ENCODE measurements around the gene CWC22.

DNA sequence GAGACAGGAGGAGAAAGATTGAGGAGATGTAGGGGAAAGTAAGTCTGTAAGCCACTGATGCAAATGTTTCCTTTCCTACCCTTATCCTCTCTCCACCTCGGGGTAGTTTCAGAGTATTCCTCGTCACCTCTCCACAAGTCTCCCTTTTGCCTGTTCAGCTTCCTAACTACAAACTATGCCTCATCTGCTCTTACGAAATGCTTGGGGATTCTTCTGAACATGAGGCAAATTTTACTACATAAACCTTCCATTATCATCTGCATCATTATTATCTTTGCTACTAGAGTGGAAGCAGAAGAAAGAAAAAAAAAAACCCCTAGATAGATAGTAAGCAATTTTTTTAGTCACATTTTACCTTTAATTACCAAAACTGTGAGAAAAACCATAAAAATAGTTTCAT lies 43.1 kb upstream of the CWC22 start:
- TF ChIP-seq, protein P1, sequence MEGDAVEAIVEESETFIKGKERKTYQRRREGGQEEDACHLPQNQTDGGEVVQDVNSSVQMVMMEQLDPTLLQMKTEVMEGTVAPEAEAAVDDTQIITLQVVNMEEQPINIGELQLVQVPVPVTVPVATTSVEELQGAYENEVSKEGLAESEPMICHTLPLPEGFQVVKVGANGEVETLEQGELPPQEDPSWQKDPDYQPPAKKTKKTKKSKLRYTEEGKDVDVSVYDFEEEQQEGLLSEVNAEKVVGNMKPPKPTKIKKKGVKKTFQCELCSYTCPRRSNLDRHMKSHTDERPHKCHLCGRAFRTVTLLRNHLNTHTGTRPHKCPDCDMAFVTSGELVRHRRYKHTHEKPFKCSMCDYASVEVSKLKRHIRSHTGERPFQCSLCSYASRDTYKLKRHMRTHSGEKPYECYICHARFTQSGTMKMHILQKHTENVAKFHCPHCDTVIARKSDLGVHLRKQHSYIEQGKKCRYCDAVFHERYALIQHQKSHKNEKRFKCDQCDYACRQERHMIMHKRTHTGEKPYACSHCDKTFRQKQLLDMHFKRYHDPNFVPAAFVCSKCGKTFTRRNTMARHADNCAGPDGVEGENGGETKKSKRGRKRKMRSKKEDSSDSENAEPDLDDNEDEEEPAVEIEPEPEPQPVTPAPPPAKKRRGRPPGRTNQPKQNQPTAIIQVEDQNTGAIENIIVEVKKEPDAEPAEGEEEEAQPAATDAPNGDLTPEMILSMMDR (IDR thresholded peaks at IDR 0.05), result no peak
- TF ChIP-seq POLR2A (IDR thresholded peaks at IDR 0.05) (no peak), POLR2AphosphoS5 (IDR thresholded peaks at IDR 0.05) (no peak), EP300 (IDR thresholded peaks at IDR 0.05; ENCODE audit: low read depth) (no peak)

Data from transverse colon (tissue), 4 donors.